SJCRH30 (cell line): Measurements from ENCODE around the gene HSBP1L1. TPM values are rescaled to one million over a fixed set of nuclear protein-coding genes. Genes with fewer than 3 reads are reported as not detected.

Experiments used
- DNase-seq, 2 experiments: peaks; one replicate each; pipeline ENCODE4 v3.0.0-alpha.2; 2015 to 2020
- H3K27ac ChIP-seq: fragments of 250-450 bp; sonication (Bioruptor Pico); 2 replicates; pipeline ENCODE4 v1.5.1; 2020; ENCODE audit warnings: mild to moderate bottlenecking, moderate library complexity
- H3K27me3 ChIP-seq: fragments of 250-450 bp; sonication (Bioruptor Pico); 2 replicates; pipeline ENCODE4 v1.5.1; 2020; ENCODE audit warnings: mild to moderate bottlenecking, moderate library complexity
- H3K36me3 ChIP-seq: fragments of 250-450 bp; sonication (Bioruptor Pico); 2 replicates; pipeline ENCODE4 v1.5.1; 2020; ENCODE audit warnings: mild to moderate bottlenecking, moderate library complexity
- H3K4me1 ChIP-seq: fragments of 250-450 bp; sonication (Bioruptor Pico); 2 replicates; pipeline ENCODE4 v1.5.1; 2020; ENCODE audit warnings: mild to moderate bottlenecking, moderate library complexity
- H3K4me3 ChIP-seq: fragments of 250-450 bp; sonication (Bioruptor Pico); 2 replicates; pipeline ENCODE4 v1.5.1; 2020; ENCODE audit warnings: mild to moderate bottlenecking, moderate library complexity
- H3K9me3 ChIP-seq: fragments of 250-450 bp; sonication (Bioruptor Pico); replicated peaks from 2 replicates; pipeline ENCODE4 v1.5.1; 2020; ENCODE audit warnings: mild to moderate bottlenecking, moderate library complexity
- total RNA-seq: library from RNA; depleted of rRNA; stranded (reverse); fragments of >200 nt; shearing (Covaris generic); gene quantifications from 2 replicates; pipeline ENCODE4 v1.2.3, GENCODE V29; 2014; rRNA removed

HSBP1L1 gene
- not detected in 2 replicates for total RNA-seq

DNA sequence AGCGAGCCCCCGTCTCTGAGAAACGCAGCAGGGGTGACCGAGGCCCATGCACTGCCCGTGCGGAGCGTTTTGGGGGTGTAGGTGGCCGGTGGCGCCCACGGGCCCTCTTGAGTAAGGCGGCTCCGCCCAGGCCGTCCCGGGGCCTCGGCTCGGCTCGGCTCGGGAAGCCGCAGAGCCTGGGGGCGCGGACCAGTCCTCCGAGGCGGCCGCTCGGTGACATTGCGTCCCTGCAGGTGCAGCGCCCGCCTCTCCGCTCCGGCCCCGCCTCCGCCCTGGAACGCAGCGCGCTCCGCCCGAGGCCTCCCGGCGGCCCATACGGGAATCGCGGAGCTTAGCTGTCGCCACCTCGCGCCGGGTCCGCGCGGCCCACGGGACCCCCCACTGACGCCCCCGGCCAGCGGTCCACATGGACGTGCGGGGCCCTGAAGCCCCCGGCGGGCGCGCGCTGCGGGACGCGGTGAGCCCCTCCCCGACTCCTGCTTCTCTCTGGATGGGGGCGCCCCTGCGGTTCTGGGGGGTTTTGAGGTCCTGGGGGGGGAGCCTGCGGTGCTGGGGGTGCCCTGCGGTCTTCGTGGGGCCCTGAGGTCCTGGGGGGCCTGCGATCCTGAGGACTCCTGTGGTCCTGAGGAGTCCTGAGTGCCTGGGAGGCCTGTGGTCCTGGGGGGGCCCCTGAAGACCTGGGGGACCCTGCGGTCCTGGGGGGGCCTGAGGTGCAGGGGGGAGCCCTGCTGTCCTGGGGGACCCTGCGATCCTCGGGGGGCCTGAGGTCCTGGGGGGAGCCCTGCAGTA, at the start of gene HSBP1L1:
TSS of gene HSBP1L1 (plus strand) at position 314 of the 789 bp plus-strand sequence. CDS start at position 407, 93 bp downstream.
- no peak within 1 kb of the TSS for H3K4me3 ChIP-seq
- no peaks in the 10 kb centered on the region for H3K36me3 ChIP-seq
- no peaks in the 10 kb centered on the region for H3K9me3 ChIP-seq
- peaks cover 9% of the 10 kb centered on the region for H3K4me1 ChIP-seq
- H3K27ac ChIP-seq: no peak within 1 kb of the TSS
- no peaks in the 10 kb centered on the region for H3K27me3 ChIP-seq
- no peak for DNase-seq

DNA sequence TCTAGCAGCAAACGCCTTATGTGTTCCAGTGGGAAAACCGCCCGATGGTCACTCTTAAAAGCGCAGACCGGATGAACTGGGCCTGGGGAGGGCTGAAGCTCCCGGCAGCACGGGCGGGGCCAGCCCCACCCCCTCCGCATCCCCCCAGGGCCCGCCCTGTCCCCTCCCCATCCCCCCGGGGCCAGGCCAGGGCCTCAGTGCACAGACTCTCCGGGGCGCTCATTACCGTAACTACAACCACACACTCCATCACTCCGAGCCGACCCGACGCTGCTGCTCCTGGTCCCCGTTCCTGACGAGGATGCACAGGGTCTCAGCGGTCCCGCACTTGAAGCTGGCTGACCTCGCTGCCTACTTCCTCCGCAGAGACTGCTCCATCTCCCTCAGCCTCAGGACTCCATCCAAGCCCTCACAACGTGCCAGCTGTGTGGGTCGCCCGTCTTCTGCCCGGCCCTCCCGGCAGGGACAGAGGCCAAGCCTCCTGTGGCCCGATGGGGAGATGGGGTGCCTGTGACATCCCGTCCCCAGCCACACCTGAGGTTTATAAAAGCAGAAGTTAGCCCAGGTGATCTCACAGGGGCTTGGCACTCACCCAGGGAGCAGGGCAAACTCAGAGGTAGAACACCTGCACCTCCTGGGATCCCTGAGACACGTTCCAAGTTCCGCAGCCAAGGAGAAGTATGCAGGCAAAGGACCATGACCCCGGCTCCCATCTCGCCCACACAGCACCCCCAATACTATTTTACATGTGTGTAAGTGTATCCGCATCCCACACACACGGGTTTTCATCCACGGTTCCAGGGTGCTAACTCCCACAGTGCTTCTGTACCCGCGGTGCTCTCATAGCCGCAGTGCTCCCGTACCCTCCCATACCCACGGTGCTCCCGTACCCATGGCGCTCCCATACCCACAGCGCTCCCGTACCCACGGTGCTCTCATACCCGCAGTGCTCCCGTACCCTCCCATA, 49.0 kb upstream of the HSBP1L1 start:
- Histone ChIP-seq H3K9me3 (no peaks in the 10 kb centered on the region), H3K36me3 (no peaks in the 10 kb centered on the region)
- no peak for DNase-seq

DNA sequence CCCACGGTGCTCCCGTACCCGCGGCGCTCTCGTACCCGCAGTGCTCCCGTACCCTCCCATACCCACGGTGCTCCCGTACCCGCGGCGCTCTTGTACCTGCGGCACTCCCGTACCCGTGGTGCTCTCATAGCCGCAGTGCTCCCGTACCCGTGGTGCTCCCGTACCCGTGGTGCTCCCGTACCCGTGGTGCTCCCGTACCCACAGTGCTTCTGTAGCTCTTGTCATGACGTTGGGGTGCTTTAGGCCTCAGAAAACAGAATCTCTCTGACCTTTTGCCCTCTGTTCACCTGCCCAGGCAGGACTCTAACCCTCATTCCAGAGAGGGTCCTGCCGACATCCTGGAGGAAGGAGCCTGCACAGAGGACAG, 48.3 kb upstream of the HSBP1L1 start:
- H3K27ac ChIP-seq: no peak overlapping the region
- H3K9me3 ChIP-seq: no peaks in the 10 kb centered on the region
- H3K4me1 ChIP-seq: no peaks in the 10 kb centered on the region
- no peak for DNase-seq
- no peak overlapping the region for H3K4me3 ChIP-seq
- H3K27me3 ChIP-seq: no peaks in the 10 kb centered on the region
- H3K36me3 ChIP-seq: no peaks in the 10 kb centered on the region

More for the DNA sequence above, 49.0 kb upstream of the HSBP1L1 start:
- Histone ChIP-seq H3K4me1 (no peaks in the 10 kb centered on the region), H3K27me3 (no peaks in the 10 kb centered on the region), H3K27ac (no peak overlapping the region), H3K4me3 (no peak overlapping the region)

DNA sequence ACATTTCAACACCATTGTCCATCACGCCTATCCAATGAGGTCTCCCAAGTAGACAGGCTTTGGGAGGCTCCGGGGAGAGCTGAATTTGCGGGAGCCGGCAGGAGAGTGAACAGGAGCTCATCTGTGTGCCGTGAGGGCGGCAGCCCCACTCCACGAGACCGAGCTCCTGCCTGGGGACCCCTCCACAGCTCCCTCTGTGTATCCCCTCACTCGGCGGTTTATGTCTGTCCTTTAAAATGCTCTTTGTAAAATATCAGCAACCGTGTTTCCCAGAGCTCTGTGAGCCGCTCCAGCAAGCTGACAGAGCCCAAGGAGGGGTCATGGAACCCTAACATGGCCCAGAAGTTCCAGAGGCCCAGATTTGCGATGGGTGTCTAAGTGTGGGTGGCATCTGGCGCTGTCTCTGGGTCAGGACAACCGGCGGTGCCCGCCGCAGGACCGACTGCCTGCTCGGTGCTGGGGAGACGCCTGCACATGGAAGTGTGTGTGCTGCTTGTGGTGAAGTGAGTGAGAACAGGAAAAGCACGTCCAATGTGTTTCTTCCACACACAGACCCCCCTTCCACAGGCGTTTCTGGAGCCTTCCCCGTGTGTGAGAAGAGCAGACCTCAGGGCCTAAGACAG, 47.8 kb upstream of the HSBP1L1 start:
- no peak for DNase-seq
- Histone ChIP-seq H3K36me3 (no peaks in the 10 kb centered on the region), H3K4me1 (no peaks in the 10 kb centered on the region)

DNA sequence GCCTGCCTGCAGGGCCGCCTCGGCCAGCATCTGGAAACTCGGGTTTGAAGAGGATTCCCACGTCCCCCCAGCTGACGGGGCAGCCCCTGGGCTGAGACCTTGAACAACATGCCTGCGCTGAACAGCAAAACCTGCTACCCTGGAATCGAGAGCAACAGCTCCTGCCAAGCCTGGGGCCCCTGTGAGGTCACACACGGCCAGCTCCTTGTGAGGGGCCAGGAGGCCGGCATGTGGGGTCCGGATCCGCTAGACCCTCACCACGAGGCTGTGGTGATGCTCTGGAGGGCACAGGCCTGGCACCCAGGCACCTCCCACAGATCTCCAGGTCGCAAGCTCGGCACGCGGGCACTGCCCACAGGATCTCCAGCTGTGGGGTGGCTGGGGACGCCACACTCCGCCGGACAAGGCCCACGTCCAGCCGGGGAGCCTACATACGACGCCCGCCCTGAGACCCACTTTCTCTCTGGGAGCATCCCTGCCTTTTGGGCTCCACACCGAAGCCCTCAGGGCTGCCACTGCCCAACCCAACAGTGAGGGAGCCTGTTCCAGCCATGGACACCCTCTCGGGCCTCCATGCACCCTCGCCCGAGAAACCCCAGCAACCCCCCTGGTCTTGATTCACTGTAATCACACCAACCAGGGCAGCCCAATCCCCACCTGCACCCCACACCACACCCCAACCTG, 47.1 kb upstream of the HSBP1L1 start:
- H3K27me3 ChIP-seq: no peaks in the 10 kb centered on the region
- H3K27ac ChIP-seq: no peak overlapping the region
- no peaks in the 10 kb centered on the region for H3K9me3 ChIP-seq
- no peak overlapping the region for H3K4me3 ChIP-seq
- DNase-seq: no peak
- H3K36me3 ChIP-seq: no peaks in the 10 kb centered on the region
- no peaks in the 10 kb centered on the region for H3K4me1 ChIP-seq

More for the DNA sequence above, 47.8 kb upstream of the HSBP1L1 start:
- H3K27ac ChIP-seq: no peak overlapping the region
- H3K4me3 ChIP-seq: no peak overlapping the region
- no peaks in the 10 kb centered on the region for H3K27me3 ChIP-seq
- H3K9me3 ChIP-seq: no peaks in the 10 kb centered on the region

DNA sequence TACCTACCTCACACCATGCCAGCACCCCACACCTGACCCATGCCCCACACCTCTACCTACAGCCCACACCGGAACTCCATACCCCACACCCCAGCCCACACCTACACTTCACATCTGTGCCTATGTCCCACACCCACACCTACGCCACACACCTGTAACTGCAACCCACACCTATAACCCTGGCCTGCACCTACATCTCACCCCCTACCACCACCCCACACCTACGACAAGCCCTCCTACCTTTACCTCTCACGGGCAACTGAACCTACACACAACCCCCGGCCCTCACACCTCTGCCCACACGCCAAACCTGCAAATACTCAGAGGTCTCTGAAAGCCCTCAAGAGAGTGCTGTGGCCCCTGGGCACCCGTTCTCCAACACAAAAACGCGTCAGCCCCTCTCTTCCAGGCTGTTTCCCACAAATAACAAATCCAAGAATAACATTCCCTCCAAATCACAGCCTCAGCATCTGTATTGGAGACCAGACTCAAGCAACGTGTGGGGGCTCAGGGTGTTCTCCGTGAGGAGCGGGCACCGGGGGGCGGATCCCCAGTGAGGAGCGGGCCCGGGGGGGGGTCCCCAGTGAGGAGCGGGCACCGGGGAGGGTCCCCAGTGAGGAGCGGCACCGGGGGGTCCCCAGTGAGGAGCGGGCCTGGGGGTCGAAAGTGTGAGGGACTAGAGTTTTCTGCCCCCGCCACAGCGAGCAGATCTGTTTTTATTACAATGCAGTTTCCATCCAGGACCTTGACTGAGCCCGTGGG, 46.4 kb upstream of the HSBP1L1 start:
- H3K9me3 ChIP-seq: no peaks in the 10 kb centered on the region
- no peaks in the 10 kb centered on the region for H3K36me3 ChIP-seq
- H3K4me3 ChIP-seq: no peak overlapping the region
- DNase-seq: no peak
- H3K27ac ChIP-seq: no peak overlapping the region
- no peaks in the 10 kb centered on the region for H3K4me1 ChIP-seq
- no peaks in the 10 kb centered on the region for H3K27me3 ChIP-seq

DNA sequence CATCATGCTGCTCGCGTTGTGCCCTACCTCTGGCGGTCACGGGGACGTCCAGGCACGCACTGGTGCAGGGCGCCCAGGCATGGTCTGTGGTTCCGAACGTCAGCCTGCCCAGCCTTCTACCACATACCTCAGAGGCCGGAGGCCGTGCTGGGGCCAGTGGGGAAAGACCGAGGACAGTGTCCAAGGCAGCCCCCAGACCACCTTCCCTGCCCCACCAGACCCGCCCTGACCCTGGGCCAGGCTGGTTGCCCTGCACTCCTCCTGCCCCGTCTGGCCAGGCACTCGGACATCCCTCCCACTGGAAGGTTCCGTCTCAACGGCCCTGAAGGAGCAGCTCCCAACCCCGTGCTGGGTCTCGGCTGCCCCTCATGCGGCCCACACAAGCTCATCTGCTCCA, 45.8 kb upstream of the HSBP1L1 start:
- no peaks in the 10 kb centered on the region for H3K4me1 ChIP-seq
- H3K27ac ChIP-seq: no peak overlapping the region
- H3K27me3 ChIP-seq: no peaks in the 10 kb centered on the region
- no peak overlapping the region for H3K4me3 ChIP-seq
- H3K36me3 ChIP-seq: no peaks in the 10 kb centered on the region
- H3K9me3 ChIP-seq: no peaks in the 10 kb centered on the region
- DNase-seq: no peak

DNA sequence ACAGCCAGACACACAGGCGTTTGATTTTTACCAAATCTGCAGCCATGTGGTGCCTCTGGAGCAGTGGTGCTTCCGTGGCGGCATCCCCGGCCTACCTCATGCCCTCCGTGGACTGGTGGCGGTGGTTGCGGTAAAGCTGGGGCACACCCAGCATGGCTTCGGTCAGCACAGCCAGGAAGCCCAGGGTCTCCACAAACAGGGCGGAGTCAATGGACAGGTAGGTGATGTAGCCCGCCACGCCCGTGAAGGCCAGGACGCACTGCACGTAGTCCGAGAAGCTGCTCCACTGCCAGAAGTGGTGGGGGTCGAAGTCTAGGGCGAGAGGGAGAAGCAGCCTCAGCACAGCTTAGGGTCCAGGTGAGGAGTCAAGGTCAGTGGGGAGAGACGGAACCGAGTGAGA, 45.4 kb upstream of the HSBP1L1 start:
- Histone ChIP-seq H3K4me1 (no peaks in the 10 kb centered on the region), H3K9me3 (no peaks in the 10 kb centered on the region), H3K27ac (no peak overlapping the region), H3K27me3 (no peaks in the 10 kb centered on the region), H3K36me3 (no peaks in the 10 kb centered on the region), H3K4me3 (no peak overlapping the region)
- DNase-seq: no peak

DNA sequence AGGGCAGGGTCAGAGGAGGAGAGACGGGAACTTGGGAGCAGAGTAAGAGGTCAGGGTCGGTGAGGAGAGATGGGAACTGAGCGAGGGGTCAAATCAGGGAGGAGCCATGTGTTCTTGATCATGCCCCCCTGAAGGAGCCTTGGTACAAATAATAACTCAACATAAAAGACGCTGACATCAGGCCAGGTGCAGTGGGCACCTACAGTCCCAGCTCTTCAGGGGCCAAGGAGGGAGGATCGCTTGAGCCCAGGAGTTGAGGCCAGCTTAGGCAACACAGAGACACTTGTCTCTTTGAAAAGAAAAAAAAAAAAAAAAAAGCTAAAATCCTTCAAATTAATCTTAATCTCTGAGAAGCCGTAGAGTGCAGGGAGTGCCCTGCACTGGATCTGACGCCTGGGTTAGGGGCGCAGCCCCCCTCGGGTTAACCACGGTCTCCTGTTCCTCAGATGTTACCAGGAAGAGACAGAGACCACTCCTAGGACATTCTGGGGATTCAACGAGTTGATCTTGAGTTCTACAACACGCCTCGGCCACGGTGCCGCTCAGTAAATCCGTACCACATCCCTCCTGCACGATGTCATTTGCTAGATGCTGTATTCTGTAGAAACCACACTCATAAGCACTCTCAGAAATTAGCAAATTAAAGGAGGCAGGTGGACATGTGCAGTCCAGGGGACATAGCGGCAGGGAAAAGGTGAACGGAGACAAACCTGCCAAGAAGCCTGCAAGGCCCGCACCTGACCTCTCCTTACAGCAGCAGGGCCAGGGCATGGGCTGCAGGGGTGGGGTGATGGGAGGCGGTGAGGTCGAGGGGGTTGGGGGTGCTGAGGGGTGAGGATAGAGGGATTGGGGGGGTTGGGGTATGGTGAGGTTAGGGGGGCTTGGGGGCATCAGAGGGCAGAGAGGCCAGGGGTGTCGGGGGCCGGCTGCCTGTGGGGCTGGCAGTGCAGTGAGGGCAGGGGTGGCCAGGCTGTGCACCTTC, 42.2 kb upstream of the HSBP1L1 start:
- Histone ChIP-seq H3K36me3 (no peaks in the 10 kb centered on the region), H3K27me3 (no peaks in the 10 kb centered on the region), H3K27ac (no peak overlapping the region), H3K4me1 (peaks cover 12% of the 10 kb centered on the region), H3K9me3 (no peaks in the 10 kb centered on the region), H3K4me3 (no peak overlapping the region)
- no peak for DNase-seq

DNA sequence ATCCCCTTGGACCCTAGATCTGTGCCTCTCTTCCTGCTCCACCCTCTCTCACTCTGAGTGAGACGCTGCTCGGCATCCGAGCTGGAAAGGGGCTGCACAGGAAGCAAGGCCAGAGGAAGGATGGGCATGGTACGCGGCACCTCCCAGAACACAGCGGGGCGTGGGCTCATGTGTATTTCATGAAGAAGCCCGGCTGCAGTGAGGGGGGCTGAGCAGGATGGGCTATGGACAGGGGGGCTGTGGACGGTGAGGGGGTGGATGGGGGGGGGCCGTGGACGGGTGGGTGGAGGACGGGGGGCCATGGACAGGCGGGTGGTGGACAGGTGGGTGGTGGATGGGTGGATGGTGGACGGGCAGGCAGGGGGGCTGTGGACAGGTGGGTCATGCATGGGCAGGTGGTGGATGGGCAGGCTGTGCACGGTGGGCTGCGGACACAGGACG, 41.5 kb upstream of the HSBP1L1 start:
- no peak for DNase-seq
- H3K27ac ChIP-seq: no peak overlapping the region
- no peak overlapping the region for H3K4me3 ChIP-seq

DNA sequence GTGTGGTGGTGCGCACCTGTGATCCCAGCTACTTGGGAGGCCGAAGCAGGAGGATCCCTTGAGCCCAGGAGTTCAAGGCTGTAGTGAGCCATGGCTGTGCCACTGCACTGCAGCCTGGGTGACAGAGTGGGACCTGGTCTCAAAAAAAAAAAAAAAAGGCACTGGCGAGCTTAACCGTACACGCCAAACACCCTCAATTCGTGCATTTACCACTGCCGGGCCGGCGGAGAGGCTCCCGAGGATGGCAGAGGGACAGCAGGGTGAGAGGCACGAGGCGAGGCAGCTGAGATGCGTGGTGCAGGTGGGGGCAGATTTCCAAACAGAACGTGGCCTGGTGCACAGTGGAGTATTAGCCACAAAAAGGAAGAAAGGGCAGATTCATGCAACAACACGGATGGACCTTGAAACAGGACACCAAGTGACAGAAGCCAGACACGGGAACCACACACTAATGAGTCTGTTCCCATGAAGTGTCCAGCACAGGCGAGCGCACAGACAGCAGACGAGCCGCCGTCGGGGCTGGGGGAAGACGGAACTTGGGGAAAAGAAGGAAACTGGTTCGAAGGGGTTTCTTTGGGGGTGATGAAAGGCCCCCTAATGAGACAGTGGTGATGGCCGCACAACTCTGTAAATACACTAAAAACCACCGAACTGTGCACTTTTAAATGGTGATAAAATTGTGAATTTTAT, 40.4 kb upstream of the HSBP1L1 start:
- Histone ChIP-seq H3K27me3 (no peaks in the 10 kb centered on the region), H3K36me3 (no peaks in the 10 kb centered on the region), H3K9me3 (no peaks in the 10 kb centered on the region), H3K4me3 (no peak overlapping the region), H3K27ac (no peak overlapping the region), H3K4me1 (peaks cover 19% of the 10 kb centered on the region)
- no peak for DNase-seq

More for the DNA sequence above, 41.5 kb upstream of the HSBP1L1 start:
- Histone ChIP-seq H3K36me3 (no peaks in the 10 kb centered on the region), H3K4me1 (peaks cover 16% of the 10 kb centered on the region), H3K27me3 (no peaks in the 10 kb centered on the region), H3K9me3 (no peaks in the 10 kb centered on the region)
